Motor neuron (in vitro differentiated cells): ENCODE results near the gene NFE2L2. TPM values are rescaled to one million over a fixed set of nuclear protein-coding genes. Genes with fewer than 3 reads are reported as not detected.
"Not testable (repeated sequence)": the region's sequence is repeated elsewhere in the genome, so short reads cannot be mapped to it uniquely, and the experiment has no call there.

ENCODE experiments used
- ATAC-seq, 8 experiments: fragments of 200-7000 bp; cut with Tn5 transposase; replicated peaks in 6 of 8; 2 replicates each; pipeline ENCODE4 v1.8.0; 2021; ENCODE audit warnings: mild to moderate bottlenecking in 8 of 8, moderate library complexity in 8 of 8
- H3K27ac ChIP-seq, 2 donors: fragments of 250-450 bp; sonication (Bioruptor Pico); 2 replicates each; pipeline ENCODE4 v1.9.0; 2021; ENCODE audit warnings: antibody characterized with exemption in 2 of 2, mild to moderate bottlenecking in 2 of 2, moderate library complexity in 1 of 2
- H3K4me1 ChIP-seq, 2 donors: fragments of 250-450 bp; sonication (Bioruptor Pico); replicated peaks in 1 of 2; 2 replicates each; pipeline ENCODE4 v1.6.1; 2021; ENCODE audit warnings: antibody characterized with exemption in 2 of 2, mild to moderate bottlenecking in 2 of 2, moderate library complexity in 1 of 2
- H3K4me3 ChIP-seq, 5 donors: fragments of 250-450 bp; sonication (Bioruptor Pico); 2 replicates each; pipeline ENCODE4 v1.9.0; 2021; ENCODE audit warnings: antibody characterized with exemption in 5 of 5, mild to moderate bottlenecking in 5 of 5, moderate library complexity in 4 of 5
- WGBS, 10 experiments: fragments of 450-650 bp; shearing (Covaris generic); methylation state at CpG; one replicate each; pipeline ENCODE4 v1.0.0; 2022; 5-methylcytosine and 5-hydroxymethylcytosine counted together
- in situ Hi-C, 9 experiments: fragments of 400-800 bp; cut with MboI; loops; one replicate each; pipeline ENCODE4 v1.15.0; 2021; ENCODE audit warnings: low sequenced_read_pairs in 9 of 9, low pct_unique_long_range_greater_than_20kb in 2 of 9; ENCODE audit not compliant: unreplicated experiment in 9 of 9
- total RNA-seq, 8 experiments: library from RNA; unstranded; fragments of 300-600 nt; gene quantifications; 2 replicates each; pipeline versions ENCODE4 v1.2.3 to v1.2.4, GENCODE V29; 2022

Gene NFE2L2
- total RNA-seq, 8 experiments from 2014 or later = 28.6 to 218 (median 62.0) TPM

- in situ Hi-C loops = no loop called here
- ATAC-seq = peak; percentile 55 to 68 (median 62)
- H3K27ac ChIP-seq = peak overlapping the region; percentile 96 to 99
- H3K4me1 ChIP-seq = peaks cover 22 to 25% of the 10 kb centered on the region in 2 donors
- 0 to 5% (median 1%) methylated on average over 6 to 20 of the region's 74 CpGs for WGBS, 10 experiments
- H3K4me3 ChIP-seq = peak overlapping the region; percentile 63 to 94 (median 68)
Observed at GRCh38 chr2:177212891-177213856, 51.4 kb downstream of the NFE2L2 start.

DNA sequence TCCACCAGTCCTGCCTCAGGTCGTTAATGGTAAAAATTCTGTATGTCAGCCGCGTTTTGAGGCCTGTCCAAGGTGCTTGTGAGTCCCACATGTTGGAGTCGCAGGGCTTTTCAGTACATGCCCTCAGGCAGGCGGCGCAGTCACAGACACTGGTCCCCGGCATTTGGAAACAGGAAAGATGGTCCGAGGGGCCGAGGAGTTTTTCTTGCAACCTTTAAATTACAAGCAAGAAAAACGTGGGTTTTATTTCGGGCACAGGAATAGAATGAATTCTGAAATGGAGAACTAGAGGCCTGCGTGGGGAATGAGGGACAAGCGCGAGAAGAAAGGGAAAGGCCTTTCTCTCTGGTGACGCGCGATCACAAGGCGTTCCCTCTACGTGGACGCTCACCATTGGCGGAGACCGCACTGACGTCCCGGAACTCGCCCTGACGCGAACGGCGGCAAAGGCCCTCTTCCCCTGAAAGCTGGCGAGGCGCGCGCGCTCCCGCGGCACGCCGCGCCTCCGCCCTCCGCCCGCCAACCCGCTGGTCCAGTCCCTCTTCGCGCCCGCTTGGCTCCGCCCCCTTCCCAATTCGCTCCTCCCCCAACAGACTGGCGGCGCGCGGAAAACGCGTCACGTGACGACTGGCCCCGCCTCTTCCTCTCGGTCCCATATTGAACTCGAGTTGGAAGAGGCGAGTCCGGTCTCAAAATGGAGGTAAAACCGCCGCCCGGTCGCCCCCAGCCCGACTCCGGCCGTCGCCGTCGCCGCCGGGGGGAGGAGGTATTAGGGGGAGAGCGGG, 52.2 kb downstream of the NFE2L2 start, which contains the start of gene HNRNPA3:
TSS of gene HNRNPA3 (plus strand) at position 689 of the 785 bp plus-strand sequence. CDS start at position 695, 6 bp downstream.
- in situ Hi-C loops = no loop called here
- ATAC-seq = peak; percentile 82 to 95 (median 92)
- Histone ChIP-seq H3K27ac (peak within 1 kb of the TSS; percentile 98 to 99), H3K4me3 (peak within 1 kb of the TSS; percentile 63 to 94 (median 68)), H3K4me1 (peaks cover 22 to 25% of the 10 kb centered on the region in 2 donors)
- 0 to 4% (median 0%) methylated on average over 1 to 14 of the region's 74 CpGs for WGBS, 10 experiments

GRCh38 chr2:177211576-177212105, 52.9 kb downstream of the NFE2L2 start:
- Histone ChIP-seq H3K4me3 (peak overlapping the region; percentile 59 to 94 (median 68)), H3K4me1 (peaks cover 22 to 25% of the 10 kb centered on the region in 2 donors), H3K27ac (peak overlapping the region; percentile 98 to 99)
- in situ Hi-C loops = no loop called here
- no peak for ATAC-seq
- 0 to 20% (median 9%) methylated on average over 4 to 6 of the region's 6 CpGs; no CpG with 5 or more reads in 1 of the 10 experiments for WGBS, 10 experiments

GRCh38 chr2:177211169-177211568, 53.4 kb downstream of the NFE2L2 start:
- Histone ChIP-seq H3K27ac (peak overlapping the region; percentile 98 to 99), H3K4me1 (peaks cover 22 to 25% of the 10 kb centered on the region in 2 donors), H3K4me3 (peak overlapping the region; percentile 59 to 94 (median 68))
- 0 to 100% (median 55%) methylated on average over 1 to 7 of the region's 7 CpGs for WGBS, 10 experiments
- in situ Hi-C loops = no loop called here
- no peak for ATAC-seq

GRCh38 chr2:177207101-177207500, 57.4 kb downstream of the NFE2L2 start:
- in situ Hi-C loops = no loop called here
- Histone ChIP-seq H3K27ac (no peak overlapping the region), H3K4me3 (no peak overlapping the region), H3K4me1 (peaks cover 9 to 17% of the 10 kb centered on the region in 2 donors)
- WGBS, 10 experiments = 57 to 100% (median 100%) methylated on average over 1 to 2 of the region's 2 CpGs; no CpG with 5 or more reads in 1 of the 10 experiments
- ATAC-seq = no peak

GRCh38 chr2:177204417-177204816, 60.1 kb downstream of the NFE2L2 start:
- 17 to 83% (median 46%) methylated on average over 1 to 3 of the region's 3 CpGs for WGBS, 10 experiments
- peaks cover 6 to 17% of the 10 kb centered on the region in 2 donors for H3K4me1 ChIP-seq
- in situ Hi-C loops = no loop called here
- peak in 1 of 8 experiments; percentile 16 for ATAC-seq
- H3K27ac ChIP-seq = no peak overlapping the region
- H3K4me3 ChIP-seq = no peak overlapping the region

DNA sequence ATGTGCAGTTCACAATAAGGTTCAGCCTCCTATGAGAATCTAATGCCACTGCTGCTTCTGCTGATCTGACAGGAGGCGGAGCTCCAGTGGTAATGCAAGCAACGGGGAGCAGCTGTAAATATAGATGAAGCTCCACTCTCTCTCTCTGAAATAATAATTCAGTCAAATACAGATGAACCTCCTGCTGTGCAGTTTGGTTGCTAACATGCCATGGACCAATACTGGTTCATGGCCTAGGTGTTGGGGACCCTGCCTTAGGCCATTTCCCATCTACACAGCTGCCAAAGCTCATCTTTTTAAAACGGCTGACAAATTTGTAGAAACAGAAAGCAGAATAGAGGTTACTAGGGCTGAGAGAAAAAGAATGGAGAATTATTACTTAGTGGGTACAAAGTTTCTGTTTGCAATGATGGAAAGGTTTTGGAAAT, 62.6 kb downstream of the NFE2L2 start:
- Histone ChIP-seq H3K4me1 (peaks cover 6 to 17% of the 10 kb centered on the region in 2 donors), H3K4me3 (no peak overlapping the region), H3K27ac (peak overlapping the region; percentile 3 to 44)
- in situ Hi-C loops = no loop called here
- WGBS, 10 experiments = 11 to 86% (median 61%) methylated on average over 1 to 3 of the region's 3 CpGs; no CpG with 5 or more reads in 2 of the 10 experiments
- ATAC-seq = peak in 4 of 8 experiments; percentile 88 to 99 (median 98)

DNA sequence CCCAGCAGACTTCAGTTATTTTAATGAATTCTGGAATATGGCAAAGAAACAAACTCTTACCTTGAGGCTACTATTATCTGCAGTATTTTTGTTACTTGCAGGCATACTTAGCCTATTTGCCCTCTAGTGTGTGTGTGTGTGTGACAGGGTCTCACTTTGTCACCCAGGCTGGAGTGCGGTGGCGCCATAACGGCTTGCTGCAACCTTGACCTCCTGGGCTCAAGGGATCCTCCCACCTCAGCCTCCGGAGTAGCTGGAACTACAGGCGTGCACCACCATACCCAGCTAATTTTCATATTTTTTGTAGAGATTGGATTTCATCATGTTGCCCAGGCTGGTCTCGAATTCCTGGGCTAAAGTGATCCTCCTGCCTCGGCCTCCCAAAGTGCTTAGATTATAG, 64.1 kb downstream of the NFE2L2 start:
- H3K27ac ChIP-seq, H3K4me3 ChIP-seq, ATAC-seq, in situ Hi-C loops: not testable (repeated sequence)
- H3K4me1 ChIP-seq = peaks cover 6 to 17% of the 10 kb centered on the region in 2 donors
- 69 to 100% (median 100%) methylated on average over 1 to 7 of the region's 7 CpGs; no CpG with 5 or more reads in 4 of the 10 experiments for WGBS, 10 experiments

GRCh38 chr2:177195194-177195593, 69.3 kb downstream of the NFE2L2 start:
- H3K4me3 ChIP-seq = no peak overlapping the region
- in situ Hi-C loops = no loop called here
- 0 to 80% (median 33%) methylated on average over 1 of the region's 1 CpG; no CpG with 5 or more reads in 3 of the 10 experiments for whole genome bisulfite sequencing, 10 experiments
- no peak overlapping the region for H3K27ac ChIP-seq
- peaks cover 0 to 7% of the 10 kb centered on the region in 2 donors for H3K4me1 ChIP-seq
- ATAC-seq = no peak

GRCh38 chr2:177193240-177193639, 71.3 kb downstream of the NFE2L2 start:
- in situ Hi-C loops = no loop called here

GRCh38 chr2:177192788-177193187, 71.7 kb downstream of the NFE2L2 start:
- in situ Hi-C loops = no loop called here
- no peak for ATAC-seq
- H3K27ac ChIP-seq = no peak overlapping the region
- H3K4me3 ChIP-seq = no peak overlapping the region
- WGBS, 10 experiments = 0 to 100% (median 89%) methylated on average over 1 of the region's 1 CpG; no CpG with 5 or more reads in 2 of the 10 experiments
- H3K4me1 ChIP-seq = peaks cover 1 to 9% of the 10 kb centered on the region in 2 donors

More at GRCh38 chr2:177193240-177193639, 71.3 kb downstream of the NFE2L2 start:
- no peak overlapping the region for H3K27ac ChIP-seq
- H3K4me3 ChIP-seq = no peak overlapping the region
- H3K4me1 ChIP-seq = peaks cover 0 to 7% of the 10 kb centered on the region in 2 donors
- no peak for ATAC-seq
- WGBS, 10 experiments = 52 to 100% (median 75%) methylated on average over 2 to 4 of the region's 4 CpGs

- WGBS, 10 experiments = 60 to 100% (median 100%) methylated on average over 1 of the region's 1 CpG; no CpG with 5 or more reads in 2 of the 10 experiments
- Histone ChIP-seq H3K4me1 (peaks cover 8 to 19% of the 10 kb centered on the region in 2 donors), H3K27ac (no peak overlapping the region), H3K4me3 (no peak overlapping the region)
- ATAC-seq = no peak
- in situ Hi-C loops = no loop called here
Observed at GRCh38 chr2:177190941-177191340, 73.6 kb downstream of the NFE2L2 start.
